HPDE6-E6E7 (cell line): Measurements from ENCODE around the gene KIAA0825.

Experiments used
- DNase-seq: peaks from one replicate; pipeline ENCODE4 v3.0.0; 2011; ENCODE audit warnings: missing footprints; ENCODE audit errors: extremely low spot score

The KIAA0825 gene

DNA sequence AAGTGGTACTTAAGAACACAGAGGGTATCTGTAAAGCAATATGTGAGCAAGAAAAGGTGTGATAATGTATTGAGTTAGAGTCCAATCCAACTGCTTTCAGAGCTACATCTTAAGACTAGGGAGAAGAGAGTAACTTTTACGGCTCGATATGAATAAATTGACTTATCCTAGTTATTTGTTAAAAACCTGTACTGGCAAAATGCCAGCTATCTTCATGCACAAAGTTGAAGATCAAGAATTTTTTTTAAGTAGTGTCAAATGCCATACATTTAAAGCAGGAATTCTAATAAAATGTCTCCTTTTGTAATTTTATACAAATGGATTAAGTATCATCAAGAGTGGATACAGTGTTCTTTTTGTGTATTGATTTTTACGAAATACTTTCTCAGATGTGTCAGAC, 305.2 kb downstream of the KIAA0825 start:
- DNase-seq, result no peak

- DNase-seq, result no peak
Observed at GRCh38 chr5:94312298-94312697, 306.1 kb downstream of the KIAA0825 start.

GRCh38 chr5:94310833-94311232, 307.6 kb downstream of the KIAA0825 start:
- DNase-seq, result no peak

- DNase-seq, result no peak
Observed at GRCh38 chr5:94309141-94309540, 309.3 kb downstream of the KIAA0825 start.

GRCh38 chr5:94308442-94308841, 310.0 kb downstream of the KIAA0825 start:
- DNase-seq, result no peak

GRCh38 chr5:94304146-94304545, 314.3 kb downstream of the KIAA0825 start:
- no peak for DNase-seq

- DNase-seq, result no peak
Observed at GRCh38 chr5:94288937-94289336, 329.5 kb downstream of the KIAA0825 start.

- no peak for DNase-seq
Observed at GRCh38 chr5:94285984-94286383, 332.4 kb downstream of the KIAA0825 start.

- no peak for DNase-seq
Observed at GRCh38 chr5:94283093-94283492, 335.3 kb downstream of the KIAA0825 start.

DNA sequence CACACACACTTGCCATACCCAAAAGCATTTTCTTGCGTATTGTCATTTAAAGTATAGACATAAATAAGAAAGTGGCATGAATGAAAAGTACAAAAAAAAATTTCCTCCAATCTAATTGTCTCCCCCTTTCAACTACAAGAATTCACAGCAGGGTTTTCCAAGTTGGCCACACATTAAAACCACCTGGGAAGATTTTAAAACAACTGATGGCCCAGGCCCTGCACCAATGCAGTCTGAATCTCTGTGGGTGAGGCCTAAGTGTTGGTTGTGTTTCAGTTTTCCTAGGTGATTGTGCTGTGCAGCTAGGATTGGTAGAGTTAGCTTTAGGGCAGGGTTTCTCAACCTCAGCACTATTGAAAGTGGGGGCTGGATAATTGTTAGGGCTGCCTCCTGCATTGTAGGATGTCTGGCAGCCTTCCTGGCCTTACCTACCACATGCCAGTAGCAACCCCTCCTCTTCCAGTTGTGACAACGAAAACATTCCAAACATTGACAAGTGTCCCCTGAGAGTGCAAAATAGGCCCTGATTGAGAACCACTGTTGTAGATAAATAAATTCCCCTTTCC, 337.1 kb downstream of the KIAA0825 start:
- DNase-seq, result no peak

- no peak for DNase-seq
Observed at GRCh38 chr5:94276751-94277150, 341.7 kb downstream of the KIAA0825 start.

GRCh38 chr5:94276048-94276447, 342.4 kb downstream of the KIAA0825 start:
- DNase-seq, result no peak

- no peak for DNase-seq
Observed at GRCh38 chr5:94274707-94275106, 343.7 kb downstream of the KIAA0825 start.

DNA sequence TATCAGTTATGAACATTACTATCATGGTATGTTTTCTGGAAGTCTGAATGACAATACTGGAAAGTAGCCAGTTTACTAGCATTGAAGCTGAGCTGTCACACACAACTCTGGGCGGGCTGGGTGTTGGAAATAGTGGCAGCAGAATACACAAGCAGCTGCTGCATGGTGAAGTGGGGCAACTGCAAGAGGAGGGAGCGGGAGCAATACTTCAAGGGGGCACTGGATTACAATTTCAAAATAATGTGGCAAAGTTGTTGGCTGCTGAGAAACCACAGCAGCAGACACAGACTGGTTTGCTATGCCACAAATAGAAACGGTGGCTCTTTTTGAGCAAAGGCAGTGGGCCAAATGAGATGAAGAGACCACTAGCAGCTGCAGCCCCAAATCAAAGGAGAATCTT, 350.2 kb downstream of the KIAA0825 start:
- no peak for DNase-seq

- DNase-seq, result no peak
Observed at GRCh38 chr5:94267350-94267899, 351.0 kb downstream of the KIAA0825 start.

DNA sequence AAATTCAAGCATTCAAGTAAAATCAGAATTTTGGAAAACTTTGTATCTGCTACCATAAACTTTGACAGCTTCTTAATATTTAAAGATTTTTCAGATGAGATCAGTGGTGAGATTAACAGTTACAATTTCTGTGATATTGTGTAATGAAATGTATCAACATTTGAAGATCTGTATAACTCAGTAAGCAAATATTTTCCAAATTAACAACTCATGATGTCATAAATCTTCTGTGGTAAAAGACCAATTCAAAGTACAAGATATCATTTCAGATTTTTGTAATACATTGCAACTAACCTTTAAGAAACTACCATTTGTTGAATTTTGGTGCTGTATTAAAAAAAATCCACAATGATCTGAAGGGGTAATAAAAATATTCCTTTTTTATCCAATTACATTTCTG, 352.2 kb downstream of the KIAA0825 start:
- no peak for DNase-seq

DNA sequence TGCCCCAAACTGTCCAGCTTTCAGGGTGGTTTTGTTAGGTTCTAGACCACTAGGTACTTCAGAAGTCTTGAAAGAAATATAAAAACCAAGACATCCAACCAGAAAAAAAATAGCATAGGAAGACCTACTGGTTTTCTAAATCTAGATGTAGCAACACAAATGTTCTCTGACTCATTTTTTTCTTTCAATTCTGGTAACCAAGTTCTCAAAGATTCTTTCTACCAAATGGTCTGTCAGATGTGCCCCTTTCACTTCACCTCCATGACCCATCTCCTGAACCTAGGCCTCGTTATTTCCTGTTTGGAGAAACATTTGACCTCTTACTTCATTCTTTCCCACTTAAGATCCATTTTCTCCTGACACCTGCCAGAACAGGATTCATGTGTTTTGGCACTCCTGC, 355.3 kb downstream of the KIAA0825 start:
- DNase-seq, result no peak

DNA sequence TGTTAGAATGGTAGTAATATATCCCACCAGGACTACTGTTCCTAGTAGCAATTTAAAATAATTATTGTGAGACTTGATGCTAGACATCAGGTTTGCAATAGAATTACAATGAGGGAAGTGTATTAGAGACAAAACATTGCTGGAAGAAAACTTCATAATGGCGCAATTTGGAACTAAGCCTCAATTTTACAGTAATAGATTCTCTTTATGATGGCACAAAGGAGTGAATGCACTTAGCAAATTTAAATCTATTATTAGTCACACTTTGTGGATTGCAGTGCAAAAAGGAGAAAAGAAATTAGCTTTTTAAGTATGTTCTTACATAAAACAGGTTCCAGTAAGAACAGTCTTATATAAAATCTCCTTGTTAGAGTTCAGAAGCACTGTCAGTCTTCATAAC, 358.3 kb downstream of the KIAA0825 start:
- DNase-seq, result no peak

GRCh38 chr5:94254214-94254613, 364.2 kb downstream of the KIAA0825 start:
- no peak for DNase-seq

DNA sequence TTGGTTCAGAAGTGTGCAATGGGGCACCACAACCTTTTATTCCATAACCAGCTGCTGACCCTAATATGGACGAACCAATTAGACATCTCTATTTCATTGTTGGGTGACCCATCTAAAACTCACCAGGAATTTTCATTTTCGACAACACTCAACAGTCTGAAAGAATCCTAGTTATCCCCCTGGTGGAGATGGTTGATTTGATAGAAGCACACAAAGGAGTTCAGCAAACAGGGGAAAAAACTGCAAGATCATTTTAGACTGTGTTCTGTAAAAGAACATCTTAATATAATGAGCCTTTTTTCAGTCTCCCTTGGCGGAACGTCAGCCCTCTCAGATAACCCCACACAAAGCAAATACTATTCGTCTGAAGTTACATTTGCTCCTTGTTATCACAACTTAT, 367.4 kb downstream of the KIAA0825 start:
- DNase-seq, result no peak

GRCh38 chr5:94249430-94249829, 369.0 kb downstream of the KIAA0825 start:
- DNase-seq, result no peak

GRCh38 chr5:94248175-94248875, 370.1 kb downstream of the KIAA0825 start:
- DNase-seq, result no peak

GRCh38 chr5:94245608-94246007, 372.8 kb downstream of the KIAA0825 start:
- no peak for DNase-seq

DNA sequence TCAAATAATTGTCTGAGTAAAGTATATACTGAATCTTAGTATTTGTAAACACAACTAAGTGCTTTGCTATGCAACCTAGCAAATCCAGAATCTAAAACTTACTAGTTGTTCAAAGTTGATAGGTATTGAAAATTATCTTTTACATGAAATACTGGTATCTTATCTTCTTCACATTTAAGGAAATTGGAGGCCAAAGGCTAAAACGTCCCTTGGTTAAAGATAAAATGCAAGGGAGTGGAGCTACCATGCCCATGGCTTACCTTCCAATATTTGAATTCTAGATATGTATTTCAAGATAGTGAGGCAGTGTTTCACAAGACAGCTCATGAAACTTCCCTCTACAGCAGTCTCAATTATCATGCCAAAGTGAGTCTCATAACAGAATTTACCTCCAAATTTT, 373.5 kb downstream of the KIAA0825 start:
- DNase-seq, result no peak
